ENCODE measurements around the gene CNOT8.

CNOT8 gene

GRCh38 chr5:154868702-154869101, 10.3 kb downstream of the CNOT8 start:
- Histone ChIP-seq H3K79me2 (ENCODE audit: control insufficient read depth, insufficient read depth, low read length) (no peaks in the 10 kb centered on the region), H3K4me3 (ENCODE audit: low read length) (no peak overlapping the region), H2BK5ac (ENCODE audit: low read length) (no peak overlapping the region), H3K9ac (ENCODE audit: low read length) (no peak overlapping the region), H3K4ac (ENCODE audit: low read depth, low read length) (no peak overlapping the region), H3K4me1 (ENCODE audit: control insufficient read depth, low read depth, low read length) (no peaks in the 10 kb centered on the region), H3K27ac (ENCODE audit: low read depth, low read length) (no peak overlapping the region), H3K27me3 (ENCODE audit: insufficient read depth, low read length, poor library complexity) (no peaks in the 10 kb centered on the region), H4K5ac (ENCODE audit: low read length) (no peak overlapping the region), H3K23ac (ENCODE audit: low read length) (no peak overlapping the region), H3K79me1 (ENCODE audit: low read length) (no peaks in the 10 kb centered on the region), H3K36me3 (ENCODE audit: control insufficient read depth, insufficient read depth, low read length) (peaks cover 7% of the 10 kb centered on the region), H4K8ac (ENCODE audit: low read depth, low read length) (no peak overlapping the region), H2AK5ac (ENCODE audit: low read length) (no peak overlapping the region), H3K4me2 (ENCODE audit: low read length) (no peak overlapping the region), H2BK15ac (replicated peaks; ENCODE audit: low read depth) (no peak overlapping the region), H3K56ac (ENCODE audit: low read length) (no peak overlapping the region), H2BK120ac (ENCODE audit: low read depth, low read length) (no peak overlapping the region), H3K18ac (ENCODE audit: low read length) (no peak overlapping the region)
- peak; percentile 81 for DNase-seq
- no CpG with 5 or more reads among the region's 5 CpGs for WGBS (ENCODE audit: extremely low coverage, insufficient coverage, low lambda C conversion rate)

GRCh38 chr5:154871734-154872133, 13.3 kb downstream of the CNOT8 start:
- no peaks in the 10 kb centered on the region for H3K4me1 ChIP-seq (ENCODE audit: control insufficient read depth, low read depth, low read length)
- no CpG with 5 or more reads among the region's 4 CpGs for WGBS (ENCODE audit: extremely low coverage, insufficient coverage, low lambda C conversion rate)
- DNase-seq, result no peak
- H3K56ac ChIP-seq (ENCODE audit: low read length), result no peak overlapping the region
- no peak overlapping the region for H3K27ac ChIP-seq (ENCODE audit: low read depth, low read length)
- no peaks in the 10 kb centered on the region for H3K79me1 ChIP-seq (ENCODE audit: low read length)
- H3K4me3 ChIP-seq (ENCODE audit: low read length), result no peak overlapping the region
- no peak overlapping the region for H3K18ac ChIP-seq (ENCODE audit: low read length)
- no peak overlapping the region for H3K4ac ChIP-seq (ENCODE audit: low read depth, low read length)
- H4K8ac ChIP-seq (ENCODE audit: low read depth, low read length), result no peak overlapping the region
- peaks cover 13% of the 10 kb centered on the region for H3K36me3 ChIP-seq (ENCODE audit: control insufficient read depth, insufficient read depth, low read length)
- no peaks in the 10 kb centered on the region for H3K79me2 ChIP-seq (ENCODE audit: control insufficient read depth, insufficient read depth, low read length)
- no peak overlapping the region for H2AK5ac ChIP-seq (ENCODE audit: low read length)
- no peak overlapping the region for H2BK120ac ChIP-seq (ENCODE audit: low read depth, low read length)
- H2BK5ac ChIP-seq (ENCODE audit: low read length), result no peak overlapping the region
- no peak overlapping the region for H3K23ac ChIP-seq (ENCODE audit: low read length)
- no peaks in the 10 kb centered on the region for H3K27me3 ChIP-seq (ENCODE audit: insufficient read depth, low read length, poor library complexity)
- H2BK15ac ChIP-seq (replicated peaks; ENCODE audit: low read depth), result no peak overlapping the region
- H3K4me2 ChIP-seq (ENCODE audit: low read length), result no peak overlapping the region
- H3K9ac ChIP-seq (ENCODE audit: low read length), result no peak overlapping the region
- no peak overlapping the region for H4K5ac ChIP-seq (ENCODE audit: low read length)

GRCh38 chr5:154873791-154874331, 15.4 kb downstream of the CNOT8 start:
- WGBS (ENCODE audit: extremely low coverage, insufficient coverage, low lambda C conversion rate), result no CpG with 5 or more reads among the region's 5 CpGs
- Histone ChIP-seq H2BK15ac (replicated peaks; ENCODE audit: low read depth) (no peak overlapping the region), H4K5ac (ENCODE audit: low read length) (no peak overlapping the region), H3K27me3 (ENCODE audit: insufficient read depth, low read length, poor library complexity) (no peaks in the 10 kb centered on the region), H3K9ac (ENCODE audit: low read length) (no peak overlapping the region), H3K79me1 (ENCODE audit: low read length) (no peaks in the 10 kb centered on the region), H2BK5ac (ENCODE audit: low read length) (no peak overlapping the region), H3K79me2 (ENCODE audit: control insufficient read depth, insufficient read depth, low read length) (no peaks in the 10 kb centered on the region), H3K18ac (ENCODE audit: low read length) (no peak overlapping the region), H3K4ac (ENCODE audit: low read depth, low read length) (no peak overlapping the region), H3K4me1 (ENCODE audit: control insufficient read depth, low read depth, low read length) (no peaks in the 10 kb centered on the region), H4K8ac (ENCODE audit: low read depth, low read length) (no peak overlapping the region), H3K23ac (ENCODE audit: low read length) (no peak overlapping the region), H3K27ac (ENCODE audit: low read depth, low read length) (no peak overlapping the region), H2AK5ac (ENCODE audit: low read length) (no peak overlapping the region), H3K4me2 (ENCODE audit: low read length) (no peak overlapping the region), H2BK120ac (ENCODE audit: low read depth, low read length) (no peak overlapping the region), H3K4me3 (ENCODE audit: low read length) (no peak overlapping the region), H3K36me3 (ENCODE audit: control insufficient read depth, insufficient read depth, low read length) (peaks cover 12% of the 10 kb centered on the region), H3K56ac (ENCODE audit: low read length) (no peak overlapping the region)
- no peak for DNase-seq

GRCh38 chr5:154878642-154879335, 20.4 kb downstream of the CNOT8 start:
- peak; percentile 61 for DNase-seq
- no peak overlapping the region for H2AK5ac ChIP-seq (ENCODE audit: low read length)

GRCh38 chr5:154881986-154882385, 23.6 kb downstream of the CNOT8 start:
- Histone ChIP-seq H3K18ac (ENCODE audit: low read length) (no peak overlapping the region), H3K79me1 (ENCODE audit: low read length) (no peaks in the 10 kb centered on the region), H4K8ac (ENCODE audit: low read depth, low read length) (no peak overlapping the region), H3K4me2 (ENCODE audit: low read length) (no peak overlapping the region), H3K27ac (ENCODE audit: low read depth, low read length) (no peak overlapping the region), H2BK120ac (ENCODE audit: low read depth, low read length) (no peak overlapping the region), H3K36me3 (ENCODE audit: control insufficient read depth, insufficient read depth, low read length) (peaks cover 3% of the 10 kb centered on the region), H3K56ac (ENCODE audit: low read length) (no peak overlapping the region), H3K4me1 (ENCODE audit: control insufficient read depth, low read depth, low read length) (no peaks in the 10 kb centered on the region), H3K9ac (ENCODE audit: low read length) (no peak overlapping the region), H2BK5ac (ENCODE audit: low read length) (no peak overlapping the region), H4K5ac (ENCODE audit: low read length) (no peak overlapping the region), H3K4ac (ENCODE audit: low read depth, low read length) (no peak overlapping the region), H3K23ac (ENCODE audit: low read length) (no peak overlapping the region), H3K4me3 (ENCODE audit: low read length) (no peak overlapping the region), H2BK15ac (replicated peaks; ENCODE audit: low read depth) (no peak overlapping the region), H2AK5ac (ENCODE audit: low read length) (no peak overlapping the region), H3K27me3 (ENCODE audit: insufficient read depth, low read length, poor library complexity) (no peaks in the 10 kb centered on the region), H3K79me2 (ENCODE audit: control insufficient read depth, insufficient read depth, low read length) (no peaks in the 10 kb centered on the region)
- WGBS (ENCODE audit: extremely low coverage, insufficient coverage, low lambda C conversion rate), result no CpG with 5 or more reads among the region's 4 CpGs
- no peak for DNase-seq

More at GRCh38 chr5:154878642-154879335, 20.4 kb downstream of the CNOT8 start:
- Histone ChIP-seq H3K27me3 (ENCODE audit: insufficient read depth, low read length, poor library complexity) (no peaks in the 10 kb centered on the region), H3K56ac (ENCODE audit: low read length) (no peak overlapping the region), H2BK120ac (ENCODE audit: low read depth, low read length) (no peak overlapping the region), H3K4me2 (ENCODE audit: low read length) (no peak overlapping the region), H2BK5ac (ENCODE audit: low read length) (no peak overlapping the region), H3K23ac (ENCODE audit: low read length) (no peak overlapping the region), H3K27ac (ENCODE audit: low read depth, low read length) (no peak overlapping the region), H3K4me3 (ENCODE audit: low read length) (no peak overlapping the region), H3K18ac (ENCODE audit: low read length) (no peak overlapping the region), H2BK15ac (replicated peaks; ENCODE audit: low read depth) (no peak overlapping the region), H4K5ac (ENCODE audit: low read length) (no peak overlapping the region), H3K79me1 (ENCODE audit: low read length) (no peaks in the 10 kb centered on the region), H4K8ac (ENCODE audit: low read depth, low read length) (no peak overlapping the region), H3K4me1 (ENCODE audit: control insufficient read depth, low read depth, low read length) (no peaks in the 10 kb centered on the region), H3K9ac (ENCODE audit: low read length) (no peak overlapping the region), H3K79me2 (ENCODE audit: control insufficient read depth, insufficient read depth, low read length) (no peaks in the 10 kb centered on the region), H3K4ac (ENCODE audit: low read depth, low read length) (no peak overlapping the region), H3K36me3 (ENCODE audit: control insufficient read depth, insufficient read depth, low read length) (peaks cover 7% of the 10 kb centered on the region)
- no CpG with 5 or more reads among the region's 14 CpGs for WGBS (ENCODE audit: extremely low coverage, insufficient coverage, low lambda C conversion rate)

GRCh38 chr5:154884424-154884823, 26.0 kb downstream of the CNOT8 start:
- H3K4me1 ChIP-seq (ENCODE audit: control insufficient read depth, low read depth, low read length), result no peaks in the 10 kb centered on the region
- H3K23ac ChIP-seq (ENCODE audit: low read length), result no peak overlapping the region
- no peak overlapping the region for H3K4me3 ChIP-seq (ENCODE audit: low read length)
- no peak overlapping the region for H3K18ac ChIP-seq (ENCODE audit: low read length)
- H3K27me3 ChIP-seq (ENCODE audit: insufficient read depth, low read length, poor library complexity), result no peaks in the 10 kb centered on the region
- DNase-seq, result peak; percentile 37
- H3K36me3 ChIP-seq (ENCODE audit: control insufficient read depth, insufficient read depth, low read length), result peaks cover 8% of the 10 kb centered on the region
- H2BK15ac ChIP-seq (replicated peaks; ENCODE audit: low read depth), result no peak overlapping the region
- no peaks in the 10 kb centered on the region for H3K79me1 ChIP-seq (ENCODE audit: low read length)
- H2AK5ac ChIP-seq (ENCODE audit: low read length), result no peak overlapping the region
- no peak overlapping the region for H4K8ac ChIP-seq (ENCODE audit: low read depth, low read length)
- H3K4me2 ChIP-seq (ENCODE audit: low read length), result no peak overlapping the region
- no peak overlapping the region for H3K56ac ChIP-seq (ENCODE audit: low read length)
- H2BK120ac ChIP-seq (ENCODE audit: low read depth, low read length), result no peak overlapping the region
- H3K4ac ChIP-seq (ENCODE audit: low read depth, low read length), result no peak overlapping the region
- H2BK5ac ChIP-seq (ENCODE audit: low read length), result no peak overlapping the region
- H4K5ac ChIP-seq (ENCODE audit: low read length), result no peak overlapping the region
- no CpG with 5 or more reads among the region's 8 CpGs for WGBS (ENCODE audit: extremely low coverage, insufficient coverage, low lambda C conversion rate)
- H3K79me2 ChIP-seq (ENCODE audit: control insufficient read depth, insufficient read depth, low read length), result no peaks in the 10 kb centered on the region
- no peak overlapping the region for H3K9ac ChIP-seq (ENCODE audit: low read length)
- H3K27ac ChIP-seq (ENCODE audit: low read depth, low read length), result no peak overlapping the region
